GM18507 (cell line): ENCODE data around the gene WBP1.
A peak's percentile ranks its signal among the peaks of the same experiment; 100 is the strongest.
"Not testable (repeated sequence)": the region's sequence is repeated elsewhere in the genome, so short reads cannot be mapped to it uniquely, and the experiment has no call there.

ENCODE experiments used
- DNase-seq: peaks from one replicate; pipeline ENCODE4 v3.0.0; 2011; ENCODE audit warnings: low read depth; ENCODE audit not compliant: insufficient read length; ENCODE audit errors: extremely low spot score
- FAIRE-seq: peaks from 2 replicates; lab custom pipeline; 2011; peaks lifted over from hg19 to GRCh38; lab: Jason Lieb, UNC

WBP1 gene

DNA sequence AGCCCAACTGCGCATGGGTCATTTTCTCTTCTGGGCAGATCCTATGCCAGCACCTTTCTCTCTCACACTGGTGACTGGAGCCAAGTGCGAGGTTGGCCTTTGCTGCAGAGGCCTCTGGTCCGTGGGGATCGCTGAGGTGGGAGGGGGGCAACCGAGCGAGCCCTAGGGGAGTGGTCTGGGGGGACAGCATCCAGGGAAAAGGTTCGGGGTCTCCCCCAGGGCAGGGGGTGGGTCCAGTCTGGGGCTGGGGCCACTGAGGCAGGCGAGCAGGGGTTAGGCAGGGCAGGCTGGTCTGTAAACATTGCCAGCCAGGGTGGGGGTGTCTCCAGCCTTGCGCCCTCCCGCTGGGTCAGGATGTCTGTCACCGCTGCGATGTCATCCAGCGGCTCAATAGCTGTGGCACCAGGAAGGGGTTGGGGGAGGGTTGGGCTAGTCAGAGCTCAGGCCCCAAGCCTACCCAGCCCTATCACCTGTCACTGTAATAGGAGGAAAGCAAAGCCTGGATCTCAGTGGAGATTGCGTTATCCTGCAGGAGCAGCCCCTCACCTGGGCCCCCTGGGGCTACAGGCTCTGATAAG lies 32.0 kb upstream of the WBP1 start:
- FAIRE-seq (no peak), DNase-seq (no peak)

DNA sequence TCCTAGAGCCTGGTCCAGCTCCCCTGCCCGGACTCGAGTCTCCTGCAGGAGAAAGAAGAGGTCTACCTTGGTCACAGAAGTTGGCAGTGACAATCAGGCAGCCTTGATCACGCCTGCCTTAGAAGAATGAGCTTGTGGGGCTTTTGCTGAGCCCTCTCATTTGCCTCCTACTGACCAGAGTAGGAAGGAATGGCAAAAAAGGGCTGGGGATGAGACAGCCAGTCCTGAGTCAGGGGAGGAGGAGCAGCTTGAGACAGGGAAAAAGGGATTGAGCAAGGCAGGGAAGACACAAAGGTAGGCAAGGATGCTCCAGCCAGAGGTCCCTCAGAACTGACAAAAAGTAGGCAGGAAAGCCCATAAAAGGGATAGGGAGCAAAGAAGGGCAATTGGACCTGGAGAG lies 30.7 kb upstream of the WBP1 start:
- no peak for DNase-seq

DNA sequence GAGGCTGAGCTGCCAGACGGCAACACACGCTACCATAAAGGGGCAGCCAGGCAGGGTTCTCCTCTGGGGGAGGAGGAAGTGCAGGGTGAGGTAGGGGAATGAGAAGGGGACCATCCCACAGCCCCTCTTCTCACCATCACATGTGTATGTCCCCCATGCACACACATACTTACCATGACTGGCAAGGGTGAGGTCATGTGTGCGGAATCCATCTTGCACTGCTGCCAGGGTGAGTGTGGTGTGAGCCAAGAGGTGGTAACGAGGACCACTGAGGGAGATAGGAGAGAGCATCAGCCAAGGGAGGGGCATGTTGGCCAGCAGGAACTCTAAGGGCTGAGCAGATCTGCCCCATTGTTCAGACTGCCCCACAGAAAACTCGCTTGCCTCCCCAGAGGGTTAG lies 29.6 kb upstream of the WBP1 start:
- FAIRE-seq = no peak
- DNase-seq = no peak

More for the DNA sequence above, 30.7 kb upstream of the WBP1 start:
- no peak for FAIRE-seq

GRCh38 chr2:74429487-74430451 lies 28.5 kb upstream of the WBP1 start:
- DNase-seq (no peak), FAIRE-seq (no peak)

- DNase-seq (no peak), FAIRE-seq (no peak)
These were observed 27.7 kb upstream of the WBP1 start for GRCh38 chr2:74430502-74430901.

GRCh38 chr2:74436111-74436805 lies 22.0 kb upstream of the WBP1 start:
- FAIRE-seq = no peak

DNA sequence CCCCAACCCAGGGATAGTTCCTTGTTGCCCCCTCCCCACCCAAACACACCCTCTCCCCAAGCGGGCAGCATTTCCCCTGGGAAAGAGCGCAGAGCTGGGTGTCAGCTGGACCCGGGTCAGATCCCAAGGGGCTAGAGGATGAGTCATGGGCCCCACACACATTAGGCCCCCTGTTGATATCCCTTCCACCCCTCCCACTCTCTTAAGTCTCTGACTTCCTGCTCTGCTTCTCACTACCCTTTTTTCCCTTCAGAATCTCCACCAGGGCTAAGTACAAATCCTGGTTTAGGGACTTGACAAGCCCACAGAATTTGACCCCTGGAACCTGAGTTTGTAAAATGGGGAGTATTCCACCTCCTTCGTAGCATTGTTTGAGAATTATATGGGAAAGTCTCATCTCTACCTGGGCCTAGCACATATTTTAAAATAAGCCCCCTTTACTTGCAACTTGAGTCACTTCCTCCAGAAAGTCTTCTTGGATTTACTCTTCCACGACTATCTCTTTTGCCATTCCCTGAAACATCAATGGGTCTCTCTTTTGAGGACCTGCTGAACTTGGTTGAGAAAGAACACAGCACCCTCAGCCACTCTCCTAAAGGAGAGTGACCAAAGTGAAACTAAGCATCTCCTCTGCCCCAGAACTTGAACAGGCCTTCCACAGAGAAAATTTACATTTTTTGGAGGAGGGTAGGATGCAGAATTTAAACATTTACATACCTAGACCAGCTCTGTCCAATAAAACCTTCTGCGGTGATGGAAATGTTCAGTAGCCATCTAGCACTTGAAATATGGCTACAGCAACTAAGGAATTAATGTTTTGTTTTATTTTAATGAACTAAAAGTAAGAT lies 21.2 kb upstream of the WBP1 start:
- peak; percentile 51 for FAIRE-seq
- DNase-seq = peak; percentile 28

More at GRCh38 chr2:74436111-74436805, 22.0 kb upstream of the WBP1 start:
- DNase-seq = no peak

DNA sequence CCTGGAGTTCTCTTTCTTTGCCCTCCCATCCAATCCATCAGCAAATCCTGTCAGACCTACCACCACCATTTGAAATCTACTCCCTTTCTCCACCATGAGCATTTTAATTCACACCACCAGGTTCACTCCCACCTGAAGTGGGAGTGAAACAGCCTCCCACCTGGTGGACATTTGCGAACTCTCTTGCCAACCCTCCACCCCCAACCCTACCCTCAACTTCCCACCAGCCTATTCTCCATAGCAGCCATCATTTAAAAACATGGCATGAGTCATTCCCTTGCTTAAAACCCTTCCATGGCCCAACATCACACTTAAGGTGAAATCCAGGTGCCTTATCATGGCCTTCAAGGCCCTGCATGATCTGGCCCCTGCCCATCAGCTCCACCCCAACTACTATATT lies 20.0 kb upstream of the WBP1 start:
- FAIRE-seq (no peak), DNase-seq (no peak)

GRCh38 chr2:74439373-74439772 lies 18.9 kb upstream of the WBP1 start:
- FAIRE-seq = no peak
- DNase-seq = no peak

DNA sequence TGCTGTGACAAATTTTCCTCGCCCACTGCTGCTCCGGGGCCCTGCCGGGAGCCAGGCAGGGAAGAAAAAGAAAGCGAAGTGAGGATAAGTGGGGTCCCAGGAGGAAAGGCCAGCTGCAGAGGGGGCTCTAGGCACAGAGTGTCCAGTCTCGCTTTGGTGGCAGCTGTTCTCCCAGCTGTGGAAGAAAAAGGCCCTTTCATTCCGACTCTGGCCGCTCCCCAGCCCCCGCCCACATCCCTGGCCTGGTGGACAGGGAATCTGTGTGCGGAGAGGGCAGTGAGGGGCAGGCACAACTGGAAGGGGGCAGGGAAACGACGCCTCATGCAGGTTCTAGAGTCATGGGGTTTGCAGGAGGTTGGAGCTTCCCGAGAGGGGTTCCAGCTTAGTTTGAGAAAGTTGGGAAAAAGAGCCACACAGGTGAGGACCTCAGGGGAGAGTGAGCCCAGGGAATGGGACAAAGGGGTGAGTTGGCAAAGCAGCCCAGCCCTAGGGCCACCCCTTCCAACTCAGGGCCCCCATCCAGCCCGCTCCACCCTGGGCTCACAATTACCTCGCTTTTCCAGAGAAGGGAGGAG lies 18.3 kb upstream of the WBP1 start:
- FAIRE-seq = no peak

GRCh38 chr2:74440378-74441169 lies 17.7 kb upstream of the WBP1 start:
- FAIRE-seq (peak; percentile 80), DNase-seq (peak; percentile 90)

More for the DNA sequence above, 18.3 kb upstream of the WBP1 start:
- DNase-seq = no peak

GRCh38 chr2:74441170-74441689 lies 17.0 kb upstream of the WBP1 start:
- no peak for FAIRE-seq
- DNase-seq = no peak

GRCh38 chr2:74441690-74442482 lies 16.4 kb upstream of the WBP1 start, which contains the start of gene RTKN:
TSS of gene RTKN (minus strand) at chr2:74441937. CDS start at chr2:74441816, 121 bp downstream.
- DNase-seq (peak; percentile 22), FAIRE-seq (peak; percentile 26)

- DNase-seq, FAIRE-seq: not testable (repeated sequence)
These were observed 15.5 kb upstream of the WBP1 start for GRCh38 chr2:74442483-74443297.

- no peak for DNase-seq
- no peak for FAIRE-seq
These were observed 13.5 kb upstream of the WBP1 start for GRCh38 chr2:74444498-74445318.
